Epithelial cell of esophagus (primary cell): ENCODE data around the gene ARHGAP20.

Experiments used
- DNase-seq: peaks from one replicate; pipeline ENCODE4 v3.0.0; 2010; ENCODE audit warnings: low read depth
- H3K4me3 ChIP-seq: 2 replicates; pipeline ENCODE4 v1.5.1; 2011; ENCODE audit warnings: mild to moderate bottlenecking, low read length, control low read depth
- TF ChIP-seq, protein P1 (sequence below): IDR thresholded peaks from 2 replicates; pipeline ENCODE4 v1.5.1; 2011; ENCODE audit warnings: low read depth, mild to moderate bottlenecking, low read length, control low read depth, inconsistent platforms; ENCODE audit not compliant: insufficient read depth; ENCODE audit errors: missing control alignments

The ARHGAP20 gene

DNA sequence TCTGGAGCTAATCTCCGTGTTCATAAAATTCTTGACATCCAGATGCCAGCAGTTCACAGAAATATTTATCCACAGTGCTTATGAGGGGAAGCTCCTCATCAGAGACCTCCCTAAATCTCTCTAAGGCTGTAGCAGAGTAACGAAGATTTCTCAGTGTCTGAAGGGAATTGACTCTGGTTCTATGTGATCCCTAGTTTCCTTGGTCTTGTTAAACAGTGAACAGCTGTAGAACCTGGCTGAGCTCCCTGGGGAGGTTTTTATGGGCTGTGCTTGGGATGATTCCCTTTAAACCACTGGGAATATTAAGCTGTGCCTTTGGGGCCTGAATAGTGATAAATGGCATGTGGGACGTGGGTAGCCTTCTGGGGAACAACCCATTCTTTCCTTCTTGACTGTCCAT lies 43.7 kb upstream of the ARHGAP20 start:
- TF ChIP-seq, protein P1, sequence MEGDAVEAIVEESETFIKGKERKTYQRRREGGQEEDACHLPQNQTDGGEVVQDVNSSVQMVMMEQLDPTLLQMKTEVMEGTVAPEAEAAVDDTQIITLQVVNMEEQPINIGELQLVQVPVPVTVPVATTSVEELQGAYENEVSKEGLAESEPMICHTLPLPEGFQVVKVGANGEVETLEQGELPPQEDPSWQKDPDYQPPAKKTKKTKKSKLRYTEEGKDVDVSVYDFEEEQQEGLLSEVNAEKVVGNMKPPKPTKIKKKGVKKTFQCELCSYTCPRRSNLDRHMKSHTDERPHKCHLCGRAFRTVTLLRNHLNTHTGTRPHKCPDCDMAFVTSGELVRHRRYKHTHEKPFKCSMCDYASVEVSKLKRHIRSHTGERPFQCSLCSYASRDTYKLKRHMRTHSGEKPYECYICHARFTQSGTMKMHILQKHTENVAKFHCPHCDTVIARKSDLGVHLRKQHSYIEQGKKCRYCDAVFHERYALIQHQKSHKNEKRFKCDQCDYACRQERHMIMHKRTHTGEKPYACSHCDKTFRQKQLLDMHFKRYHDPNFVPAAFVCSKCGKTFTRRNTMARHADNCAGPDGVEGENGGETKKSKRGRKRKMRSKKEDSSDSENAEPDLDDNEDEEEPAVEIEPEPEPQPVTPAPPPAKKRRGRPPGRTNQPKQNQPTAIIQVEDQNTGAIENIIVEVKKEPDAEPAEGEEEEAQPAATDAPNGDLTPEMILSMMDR = no peak
- DNase-seq = no peak

DNA sequence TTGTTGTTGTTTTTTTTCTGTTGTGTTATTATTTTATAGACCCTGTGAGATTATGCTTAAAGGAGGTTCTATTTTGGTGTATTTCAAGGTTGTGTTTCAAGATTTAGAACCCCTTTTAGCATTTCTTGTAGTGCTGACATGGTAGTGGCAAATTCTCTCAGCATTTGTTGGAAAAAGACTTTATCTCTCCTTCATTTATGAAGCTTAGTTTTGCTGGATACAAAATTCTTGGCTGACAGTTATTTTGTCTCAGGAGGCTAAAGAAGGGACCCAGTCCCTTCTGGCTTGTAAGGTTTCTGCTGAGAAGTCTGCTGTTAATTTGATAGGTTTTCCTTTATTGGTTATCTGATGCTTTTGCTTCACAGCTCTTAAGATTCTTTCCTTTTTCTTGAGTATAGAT lies 40.7 kb upstream of the ARHGAP20 start:
- no peak overlapping the region for H3K4me3 ChIP-seq
- TF ChIP-seq, protein P1 = no peak
- no peak for DNase-seq

More for the DNA sequence above, 43.7 kb upstream of the ARHGAP20 start:
- no peak overlapping the region for H3K4me3 ChIP-seq

DNA sequence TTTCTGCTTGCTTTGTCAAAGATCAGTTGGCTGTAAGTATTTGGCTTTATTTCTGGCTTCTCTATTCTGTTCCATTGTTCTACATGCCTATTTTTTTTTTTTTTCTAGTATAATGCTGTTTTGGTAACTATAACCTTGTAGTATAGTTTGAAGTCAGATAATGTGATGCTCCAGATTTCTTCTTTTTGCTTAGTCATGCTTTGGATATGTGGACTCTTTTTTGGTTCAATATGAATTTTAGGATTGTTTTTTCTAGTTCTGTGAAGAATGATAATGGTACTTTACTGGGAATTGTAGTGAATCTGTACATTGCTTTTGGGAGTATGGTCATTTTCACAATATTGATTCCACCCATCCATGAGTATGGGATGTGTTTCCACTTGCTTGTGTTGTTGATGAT lies 37.9 kb upstream of the ARHGAP20 start:
- TF ChIP-seq, protein P1 = no peak
- H3K4me3 ChIP-seq = no peak overlapping the region
- no peak for DNase-seq

DNA sequence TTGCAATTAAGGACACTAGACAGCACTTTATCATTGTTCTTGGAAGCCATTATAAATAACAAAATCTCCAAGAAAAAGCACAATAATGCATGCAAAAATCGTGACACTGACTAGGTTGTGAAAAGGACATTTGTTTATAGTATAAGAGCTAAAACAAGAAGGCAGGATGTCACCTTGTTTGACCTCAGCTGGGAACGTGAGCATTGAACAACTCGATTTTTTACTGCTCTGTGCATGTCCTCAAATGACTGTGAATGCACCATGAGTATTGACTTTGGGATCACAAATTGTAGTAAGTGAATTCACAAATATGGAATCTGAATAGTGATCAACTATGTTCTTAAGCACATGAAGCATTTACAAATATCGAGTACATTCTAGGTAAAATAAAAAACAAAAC lies 35.3 kb upstream of the ARHGAP20 start:
- DNase-seq = no peak
- TF ChIP-seq, protein P1 = no peak
- H3K4me3 ChIP-seq = no peak overlapping the region

DNA sequence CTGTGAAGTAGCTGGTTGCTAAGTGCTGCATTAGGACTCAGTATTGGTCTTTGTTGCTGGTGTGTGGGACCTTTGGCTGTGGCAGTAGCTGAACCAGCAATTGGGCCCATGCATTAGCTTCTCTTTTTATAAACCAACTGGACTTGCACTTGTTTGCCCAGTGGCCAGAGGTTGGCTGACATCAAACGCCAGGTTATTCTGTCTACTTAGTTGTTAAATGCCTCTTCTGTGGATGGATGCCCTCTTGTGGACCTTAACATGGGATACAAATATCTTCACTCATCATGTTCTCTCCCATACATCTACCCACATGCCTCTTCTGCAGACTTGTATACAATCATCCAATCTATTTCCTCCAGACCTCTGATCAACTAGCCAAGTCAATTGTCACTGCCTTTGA lies 26.4 kb upstream of the ARHGAP20 start:
- TF ChIP-seq, protein P1 = no peak
- no peak overlapping the region for H3K4me3 ChIP-seq
- no peak for DNase-seq

DNA sequence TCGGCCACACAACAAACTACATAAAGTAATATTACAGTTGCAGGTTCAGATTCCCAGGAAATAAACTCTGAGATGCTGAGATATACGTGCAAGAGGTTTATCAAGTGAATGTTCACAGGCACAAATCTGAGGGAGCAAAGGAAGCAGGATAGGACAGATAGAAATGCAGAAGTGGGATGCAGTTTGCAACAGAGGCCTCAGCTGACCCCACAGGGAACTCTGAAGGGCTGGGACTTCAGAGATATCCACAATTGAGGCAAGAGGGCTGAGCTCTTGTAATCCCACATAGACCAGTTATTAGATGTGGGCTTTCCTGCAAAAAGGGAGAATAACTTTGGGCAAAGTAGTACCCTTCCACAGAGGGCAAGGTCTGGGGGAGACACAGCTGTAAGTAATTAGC lies 25.4 kb upstream of the ARHGAP20 start:
- TF ChIP-seq, protein P1 = no peak
- no peak overlapping the region for H3K4me3 ChIP-seq
- DNase-seq = no peak

DNA sequence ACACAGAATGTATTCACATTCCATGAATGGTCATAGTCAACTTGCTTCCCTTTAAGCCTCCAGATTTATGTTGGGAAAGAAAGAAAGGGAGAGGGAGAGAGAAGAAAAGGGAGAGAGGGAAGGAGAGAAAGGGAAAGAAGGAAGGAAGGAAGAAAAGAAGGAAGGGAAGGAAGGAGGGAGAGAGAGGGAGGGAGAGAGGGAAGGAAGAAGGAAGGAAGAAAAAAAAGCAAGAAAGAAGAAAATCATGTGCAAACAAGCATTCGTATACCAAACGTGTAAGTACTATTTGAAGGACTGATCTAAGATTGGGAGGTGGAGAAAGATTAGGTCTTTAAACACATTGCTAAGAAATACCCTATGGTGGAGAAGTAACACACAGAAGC lies 23.9 kb upstream of the ARHGAP20 start:
- H3K4me3 ChIP-seq = no peak overlapping the region
- no peak for DNase-seq

More for the DNA sequence above, 23.9 kb upstream of the ARHGAP20 start:
- TF ChIP-seq, protein P1 = no peak
